ENCODE measurements around the gene SRGN.

DNA sequence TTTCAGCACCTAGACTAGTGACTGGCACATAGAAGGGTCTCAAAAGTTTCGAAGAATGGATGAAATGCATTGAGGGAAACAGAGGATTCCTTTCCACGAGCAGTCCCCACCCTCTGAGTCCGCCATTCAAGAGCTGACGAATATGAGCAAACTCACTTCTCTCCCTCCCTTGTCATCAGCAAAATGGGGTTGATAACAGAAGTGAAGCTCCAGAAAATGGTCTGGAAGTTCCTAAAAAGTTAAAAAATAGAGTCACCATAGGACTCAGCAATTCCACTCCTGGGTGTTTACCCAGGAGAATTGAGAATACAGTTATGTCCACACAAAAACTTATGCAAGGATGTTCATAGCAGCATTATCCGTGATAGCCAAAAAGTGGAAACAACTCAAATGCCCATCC, 25.0 kb upstream of the SRGN start:
- TF ChIP-seq, protein P1, sequence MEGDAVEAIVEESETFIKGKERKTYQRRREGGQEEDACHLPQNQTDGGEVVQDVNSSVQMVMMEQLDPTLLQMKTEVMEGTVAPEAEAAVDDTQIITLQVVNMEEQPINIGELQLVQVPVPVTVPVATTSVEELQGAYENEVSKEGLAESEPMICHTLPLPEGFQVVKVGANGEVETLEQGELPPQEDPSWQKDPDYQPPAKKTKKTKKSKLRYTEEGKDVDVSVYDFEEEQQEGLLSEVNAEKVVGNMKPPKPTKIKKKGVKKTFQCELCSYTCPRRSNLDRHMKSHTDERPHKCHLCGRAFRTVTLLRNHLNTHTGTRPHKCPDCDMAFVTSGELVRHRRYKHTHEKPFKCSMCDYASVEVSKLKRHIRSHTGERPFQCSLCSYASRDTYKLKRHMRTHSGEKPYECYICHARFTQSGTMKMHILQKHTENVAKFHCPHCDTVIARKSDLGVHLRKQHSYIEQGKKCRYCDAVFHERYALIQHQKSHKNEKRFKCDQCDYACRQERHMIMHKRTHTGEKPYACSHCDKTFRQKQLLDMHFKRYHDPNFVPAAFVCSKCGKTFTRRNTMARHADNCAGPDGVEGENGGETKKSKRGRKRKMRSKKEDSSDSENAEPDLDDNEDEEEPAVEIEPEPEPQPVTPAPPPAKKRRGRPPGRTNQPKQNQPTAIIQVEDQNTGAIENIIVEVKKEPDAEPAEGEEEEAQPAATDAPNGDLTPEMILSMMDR (conservative IDR thresholded peaks at IDR 0.05; ENCODE audit: low read depth, low read length) = no peak
- no peak for TF ChIP-seq EZH2 (IDR thresholded peaks at IDR 0.05; ENCODE audit: borderline replicate concordance, low read depth, low read length, poor library complexity, severe bottlenecking)

Measured in A673 (cell line).